Colonic mucosa (tissue), 4 donors: ENCODE measurements around the gene SLC6A14. TPM values are rescaled to one million over a fixed set of nuclear protein-coding genes. Genes with fewer than 3 reads are reported as not detected.

Experiments used
- DNase-seq: peaks from one replicate; pipeline ENCODE4 v3.0.0-alpha.2; 2020
- H3K27ac ChIP-seq: fragments of 200-600 bp; one replicate; pipeline ENCODE4 v1.8.0; 2021
- H3K27me3 ChIP-seq: fragments of 200-600 bp; one replicate; pipeline ENCODE4 v1.8.0; 2021
- H3K36me3 ChIP-seq: fragments of 200-600 bp; one replicate; pipeline ENCODE4 v1.8.0; 2021
- H3K4me1 ChIP-seq: fragments of 200-600 bp; one replicate; pipeline ENCODE4 v1.8.0; 2021; ENCODE audit warnings: mild to moderate bottlenecking
- H3K4me3 ChIP-seq: fragments of 200-600 bp; one replicate; pipeline ENCODE4 v1.8.0; 2021
- H3K9ac ChIP-seq, 2 donors: one replicate each; pipeline ENCODE4 v1.7.0; 2013; ENCODE audit warnings: control low read depth in 2 of 2, low read depth in 2 of 2, low read length in 2 of 2
- H3K9me3 ChIP-seq: fragments of 200-600 bp; one replicate; pipeline ENCODE4 v1.8.0; 2021
- CTCF ChIP-seq: fragments of 200-600 bp; IDR thresholded peaks from one replicate; pipeline ENCODE4 v1.8.0; 2022; ENCODE audit warnings: antibody characterized with exemption, mild to moderate bottlenecking
- intact Hi-C: fragments of 100-400 bp; cut with DNase I; formaldehyde crosslinking; loops from one replicate; pipeline ENCODE4 v1.14.1; 2022
- total RNA-seq, 2 donors: library from RNA; stranded (reverse); fragmentation: NEBNext Ultra II Directional in 1 of 2; extraction: Animal tissue kit (Norgen Biotek cat#: 25700) in 1 of 2; gene quantifications; one replicate each; pipeline ENCODE4 v1.2.1, GENCODE V29; 2021
- donor health status: healthy.
- donor health status: DM: no; HTN: no; CAD: no.
- donor health status: DM: no; HTN: no; CAD: no.

Gene SLC6A14
- total RNA-seq, 2 donors from 2014 or later = 0.82 to 1.8 TPM

GRCh38 chrX:116462822-116463221 lies 26.4 kb downstream of the SLC6A14 start, which contains the start of gene CT83:
TSS of gene CT83 (minus strand) at chrX:116462976. CDS start at chrX:116462856, 120 bp downstream.
- Histone ChIP-seq H3K27ac (no peak within 1 kb of the TSS), H3K4me1 (no peaks in the 10 kb centered on the region), H3K9me3 (no peaks in the 10 kb centered on the region), H3K27me3 (no peaks in the 10 kb centered on the region), H3K9ac (no peak within 1 kb of the TSS), H3K4me3 (no peak within 1 kb of the TSS), H3K36me3 (no peaks in the 10 kb centered on the region)
- no peak for DNase-seq
- TF ChIP-seq CTCF = no peak
- intact Hi-C loops = no loop called here

GRCh38 chrX:116480059-116480458 lies 43.7 kb downstream of the SLC6A14 start:
- intact Hi-C loops = no loop called here
- Histone ChIP-seq H3K27me3 (no peaks in the 10 kb centered on the region), H3K4me3 (no peak overlapping the region), H3K9ac (no peak overlapping the region), H3K27ac (no peak overlapping the region), H3K4me1 (no peaks in the 10 kb centered on the region), H3K9me3 (no peaks in the 10 kb centered on the region), H3K36me3 (no peaks in the 10 kb centered on the region)
- no peak for DNase-seq
- TF ChIP-seq CTCF = no peak

- Histone ChIP-seq H3K4me1 (no peaks in the 10 kb centered on the region), H3K36me3 (no peaks in the 10 kb centered on the region), H3K27ac (no peak overlapping the region), H3K9me3 (no peaks in the 10 kb centered on the region), H3K27me3 (no peaks in the 10 kb centered on the region), H3K9ac (no peak overlapping the region), H3K4me3 (no peak overlapping the region)
- intact Hi-C loops = no loop called here
- peak; percentile 15 for TF ChIP-seq CTCF
- no peak for DNase-seq
Measured at GRCh38 chrX:116490104-116490503, 53.7 kb downstream of the SLC6A14 start.

- no peaks in the 10 kb centered on the region for H3K36me3 ChIP-seq
- TF ChIP-seq CTCF = no peak
- no peaks in the 10 kb centered on the region for H3K4me1 ChIP-seq
- no peak overlapping the region for H3K4me3 ChIP-seq
- intact Hi-C loops = no loop called here
- H3K27ac ChIP-seq = no peak overlapping the region
- no peaks in the 10 kb centered on the region for H3K9me3 ChIP-seq
- H3K27me3 ChIP-seq = no peaks in the 10 kb centered on the region
- no peak overlapping the region for H3K9ac ChIP-seq
- no peak for DNase-seq
Measured at GRCh38 chrX:116493271-116493670, 56.9 kb downstream of the SLC6A14 start.

GRCh38 chrX:116499780-116500179 lies 63.4 kb downstream of the SLC6A14 start:
- Histone ChIP-seq H3K27me3 (no peaks in the 10 kb centered on the region), H3K9me3 (no peaks in the 10 kb centered on the region), H3K27ac (no peak overlapping the region), H3K4me1 (no peaks in the 10 kb centered on the region), H3K36me3 (no peaks in the 10 kb centered on the region), H3K4me3 (no peak overlapping the region), H3K9ac (no peak overlapping the region)
- DNase-seq = no peak
- no peak for TF ChIP-seq CTCF
- intact Hi-C loops = no loop called here

Other genes starting within 250 kb of the SLC6A14 start
- gene CT83, start 26.4 kb downstream of the SLC6A14 start, total RNA-seq = not detected